GM03348 (cell line): Measurements from ENCODE around the gene ZNF581.

ENCODE experiments used
- DNase-seq: peaks from one replicate; pipeline ENCODE4 v3.0.0; 2012; ENCODE audit warnings: low spot score

ZNF581 gene

DNA sequence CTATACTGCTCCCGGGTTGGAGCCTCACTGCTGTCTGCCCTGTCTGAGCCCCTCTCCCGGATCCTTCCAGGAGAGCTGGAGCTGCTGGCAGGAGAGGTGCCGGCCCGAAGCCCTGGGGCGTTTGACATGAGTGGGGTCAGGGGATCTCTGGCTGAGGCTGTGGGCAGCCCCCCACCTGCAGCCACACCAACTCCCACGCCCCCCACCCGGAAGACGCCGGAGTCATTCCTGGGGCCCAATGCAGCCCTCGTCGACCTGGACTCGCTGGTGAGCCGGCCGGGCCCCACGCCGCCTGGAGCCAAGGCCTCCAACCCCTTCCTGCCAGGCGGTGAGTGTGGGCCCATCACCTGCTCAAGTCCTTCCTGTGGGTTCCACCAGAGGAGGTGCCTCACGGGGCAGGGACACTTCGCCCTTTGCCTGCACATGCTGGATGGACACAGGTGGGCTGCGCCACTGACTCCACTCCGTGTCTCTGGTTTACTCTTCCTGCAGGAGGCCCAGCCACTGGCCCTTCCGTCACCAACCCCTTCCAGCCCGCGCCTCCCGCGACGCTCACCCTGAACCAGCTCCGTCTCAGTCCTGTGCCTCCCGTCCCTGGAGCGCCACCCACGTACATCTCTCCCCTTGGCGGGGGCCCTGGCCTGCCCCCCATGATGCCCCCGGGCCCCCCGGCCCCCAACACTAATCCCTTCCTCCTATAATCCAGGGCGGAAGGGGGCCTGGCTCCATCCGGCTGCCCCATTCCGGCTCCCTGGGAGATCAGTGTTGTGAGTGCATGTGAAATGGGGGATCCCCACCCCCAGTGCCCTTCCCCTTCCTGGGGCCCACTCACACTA, 51.4 kb downstream of the ZNF581 start:
- no peak for DNase-seq
